GM21717 (cell line): ENCODE measurements around the gene SNAP23.
A peak's percentile ranks its signal among the peaks of the same experiment; 100 is the strongest.

ENCODE experiments used
- ATAC-seq: cut with Tn5 transposase; IDR thresholded peaks from one replicate; pipeline ENCODE4 v1.9.1; 2021; ENCODE audit warnings: mild to moderate bottlenecking, moderate library complexity; ENCODE audit not compliant: unreplicated experiment

Gene SNAP23

GRCh38 chr15:42495361-42496212 lies at the start of gene SNAP23:
SNAP23 (plus strand) TSS chr15:42495634; CDS start chr15:42511847, 16,213 bp downstream.
- ATAC-seq, result peak; percentile 71

GRCh38 chr15:42447599-42447998 lies 47.8 kb upstream of the SNAP23 start:
- no peak for ATAC-seq

- ATAC-seq, result no peak
Observed at GRCh38 chr15:42448281-42448680, 47.2 kb upstream of the SNAP23 start.

GRCh38 chr15:42449770-42450424 lies 45.5 kb upstream of the SNAP23 start:
- no peak for ATAC-seq

- ATAC-seq, result no peak
Observed at GRCh38 chr15:42450425-42450790, 45.0 kb upstream of the SNAP23 start.

- ATAC-seq, result no peak
Observed at GRCh38 chr15:42453826-42454225, 41.6 kb upstream of the SNAP23 start.

- ATAC-seq, result no peak
Observed at GRCh38 chr15:42456531-42456930, 38.9 kb upstream of the SNAP23 start.

GRCh38 chr15:42456971-42457370 lies 38.5 kb upstream of the SNAP23 start:
- no peak for ATAC-seq

GRCh38 chr15:42457445-42458442 lies 37.7 kb upstream of the SNAP23 start:
- peak; percentile 77 for ATAC-seq

- no peak for ATAC-seq
Observed at GRCh38 chr15:42461261-42461660, 34.2 kb upstream of the SNAP23 start.

- no peak for ATAC-seq
Observed at GRCh38 chr15:42465520-42466259, 29.7 kb upstream of the SNAP23 start.

GRCh38 chr15:42471002-42471401 lies 24.4 kb upstream of the SNAP23 start:
- no peak for ATAC-seq

- ATAC-seq, result no peak
Observed at GRCh38 chr15:42474827-42475226, 20.6 kb upstream of the SNAP23 start.

- ATAC-seq, result no peak
Observed at GRCh38 chr15:42482701-42483100, 12.7 kb upstream of the SNAP23 start.

- ATAC-seq, result no peak
Observed at GRCh38 chr15:42483677-42484076, 11.8 kb upstream of the SNAP23 start.

GRCh38 chr15:42490291-42490670 lies 5.2 kb upstream of the SNAP23 start:
- no peak for ATAC-seq

GRCh38 chr15:42490671-42491538 lies 4.5 kb upstream of the SNAP23 start, which contains the start of gene ZNF106:
ZNF106 (minus strand) TSS chr15:42491141; CDS start chr15:42472289, 18,852 bp downstream.
- no peak for ATAC-seq

GRCh38 chr15:42491539-42492225 lies 3.8 kb upstream of the SNAP23 start:
- ATAC-seq, result no peak

- no peak for ATAC-seq
Observed at GRCh38 chr15:42493679-42494078, 1.8 kb upstream of the SNAP23 start.
